Occipital lobe (tissue), 2 donors: Measurements from ENCODE around the gene PHTF2. TPM values are rescaled to one million over a fixed set of nuclear protein-coding genes. Genes with fewer than 3 reads are reported as not detected.
"Not testable (repeated sequence)": the region's sequence is repeated elsewhere in the genome, so short reads cannot be mapped to it uniquely, and the experiment has no call there.

Source experiments
- DNase-seq: peaks from one replicate; lab custom pipeline; 2025; lab: John Stamatoyannopoulos, UW
- total RNA-seq: library from RNA; depleted of rRNA; stranded (reverse); fragments of >200 nt; gene quantifications from one replicate; pipeline ENCODE4 v1.2.3, GENCODE V29; 2014

Gene PHTF2
- total RNA-seq, 1 donor from 2014 or later = 46.0 TPM

DNA sequence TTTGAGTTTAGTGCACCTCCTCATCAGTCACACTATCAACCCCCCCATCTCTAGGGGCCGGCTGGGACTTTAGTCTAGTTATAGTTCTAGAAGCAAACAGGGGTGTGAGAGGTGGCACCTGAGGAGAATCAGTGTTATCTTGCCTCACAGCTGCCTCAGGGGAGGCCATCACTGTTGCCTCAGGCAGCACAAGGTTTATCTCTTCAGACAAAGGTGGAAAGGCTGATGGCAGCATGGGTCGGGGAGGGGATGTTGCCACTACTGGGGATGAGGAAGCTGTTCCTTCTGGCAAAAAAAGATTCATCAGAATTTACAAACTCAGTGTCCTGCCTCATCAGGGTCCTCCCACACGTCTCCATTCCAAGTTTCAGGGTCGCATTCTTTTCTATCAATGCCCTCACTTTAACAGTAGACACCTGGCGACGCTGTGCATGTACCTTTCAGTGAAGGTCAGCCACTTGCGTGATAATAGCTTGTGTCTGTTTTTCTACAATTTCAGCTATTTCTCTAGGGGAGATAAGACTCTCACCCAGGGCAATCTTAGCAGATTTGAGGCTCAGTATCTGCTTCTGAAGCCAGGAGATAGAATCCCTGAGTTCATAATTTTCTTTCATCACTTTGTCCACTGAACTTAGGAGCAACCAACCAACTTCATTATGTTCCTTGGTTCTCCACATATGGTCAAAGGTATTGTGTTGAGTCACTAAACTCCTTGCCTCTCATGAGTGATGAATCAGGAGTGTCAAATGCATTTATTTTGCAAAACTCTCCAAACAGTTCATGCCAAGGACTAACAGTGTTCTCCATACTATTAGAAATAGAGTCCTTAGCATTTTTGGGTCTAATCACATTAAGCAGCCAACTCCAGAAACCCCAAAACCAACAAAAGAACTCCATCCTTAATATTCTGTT, 75.1 kb downstream of the PHTF2 start:
- not testable (repeated sequence) for DNase-seq

DNA sequence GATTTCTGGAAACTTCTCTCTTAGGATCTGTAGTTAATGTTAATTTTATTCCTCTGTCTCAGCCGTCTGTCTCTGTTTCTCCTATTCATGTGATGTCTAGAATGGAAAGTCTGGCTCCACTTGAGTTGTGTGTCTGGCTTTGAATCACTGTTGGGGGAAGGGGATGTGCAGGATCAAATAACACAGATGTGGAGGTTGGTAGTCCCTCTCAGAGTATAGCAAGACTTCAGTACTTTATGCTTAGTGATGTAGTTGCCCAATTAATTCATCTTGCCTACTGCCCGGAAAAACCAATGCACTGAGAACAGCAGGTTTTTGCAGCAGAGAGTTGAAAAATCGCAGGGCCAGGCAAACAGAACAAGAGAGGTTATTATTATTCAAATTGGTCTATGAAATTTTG, 79.2 kb downstream of the PHTF2 start:
- no peak for DNase-seq

DNA sequence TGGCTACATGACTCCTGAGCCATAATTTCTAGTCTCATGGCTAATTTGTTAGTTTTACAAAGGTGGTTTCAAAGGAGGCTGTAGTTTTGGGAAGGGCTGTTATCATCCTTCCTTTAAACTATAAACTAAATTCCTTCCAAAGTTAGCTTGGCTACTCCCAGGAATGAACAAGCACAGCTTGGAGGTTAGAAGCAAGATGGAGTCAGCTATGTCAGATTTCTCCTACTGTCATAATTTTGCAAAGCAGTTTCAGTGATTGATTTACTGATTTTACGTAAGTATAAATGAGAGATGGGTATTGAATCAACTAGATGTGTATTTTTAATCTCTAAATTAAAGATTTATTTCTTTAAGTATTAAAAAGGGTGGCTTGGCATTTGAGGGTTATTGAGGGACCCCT, 79.9 kb downstream of the PHTF2 start:
- DNase-seq = no peak

DNA sequence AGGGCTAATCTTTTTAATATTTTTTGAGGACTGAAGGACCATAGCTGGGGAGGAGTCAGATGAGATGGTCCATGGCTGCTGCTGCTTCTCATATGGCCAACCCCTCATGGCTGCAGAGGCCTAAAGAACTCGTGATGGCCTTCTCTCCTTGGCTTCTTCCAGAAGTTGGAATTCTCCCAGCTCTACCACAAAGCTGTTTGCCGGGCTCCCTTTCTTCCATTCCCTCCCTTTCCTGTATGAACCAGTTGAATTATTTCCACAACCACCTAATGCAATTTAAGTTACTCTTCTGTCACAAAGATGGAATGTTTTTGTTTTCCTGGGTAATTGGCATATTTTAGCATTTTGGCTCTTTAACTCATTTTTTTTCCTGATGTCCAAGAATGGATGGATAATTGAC, 80.7 kb downstream of the PHTF2 start:
- DNase-seq = no peak

DNA sequence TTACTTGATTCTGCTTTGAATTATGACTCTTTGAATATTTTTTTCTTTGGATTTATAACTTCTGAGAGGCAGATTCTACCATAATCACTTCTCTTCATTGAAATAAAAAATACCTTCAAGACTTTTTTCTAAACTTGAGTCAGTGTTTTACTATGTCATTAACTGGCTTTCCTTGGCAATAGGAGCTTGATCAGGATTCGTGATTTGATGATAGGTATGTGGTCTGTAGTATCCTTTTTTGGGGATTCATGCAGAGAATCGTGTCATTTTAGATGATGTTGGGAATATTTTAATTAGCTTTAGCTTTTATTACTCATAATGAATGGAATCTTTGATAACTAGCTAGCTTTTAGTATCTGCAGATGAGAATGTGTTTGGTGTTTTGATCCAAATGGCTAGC, 83.3 kb downstream of the PHTF2 start:
- DNase-seq = no peak

DNA sequence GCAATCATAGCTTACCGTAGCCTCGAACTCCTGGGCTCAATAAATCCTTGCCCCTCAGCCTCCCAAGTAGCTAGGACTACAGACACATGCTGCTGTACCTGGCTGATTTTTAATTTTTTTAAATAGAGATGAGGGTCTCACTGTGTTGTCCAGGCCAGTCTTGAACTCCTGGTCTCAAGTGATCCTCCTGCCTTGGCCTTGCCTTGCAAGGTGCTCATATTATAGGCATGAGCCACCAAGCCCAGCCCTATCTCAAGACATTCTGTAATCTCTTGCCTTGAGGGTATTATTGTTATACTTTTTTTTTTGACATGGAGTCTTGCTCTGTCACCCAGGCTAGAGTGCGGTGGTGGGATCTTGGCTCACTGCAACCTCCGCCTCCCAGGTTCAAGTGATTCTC, 86.6 kb downstream of the PHTF2 start:
- no peak for DNase-seq

DNA sequence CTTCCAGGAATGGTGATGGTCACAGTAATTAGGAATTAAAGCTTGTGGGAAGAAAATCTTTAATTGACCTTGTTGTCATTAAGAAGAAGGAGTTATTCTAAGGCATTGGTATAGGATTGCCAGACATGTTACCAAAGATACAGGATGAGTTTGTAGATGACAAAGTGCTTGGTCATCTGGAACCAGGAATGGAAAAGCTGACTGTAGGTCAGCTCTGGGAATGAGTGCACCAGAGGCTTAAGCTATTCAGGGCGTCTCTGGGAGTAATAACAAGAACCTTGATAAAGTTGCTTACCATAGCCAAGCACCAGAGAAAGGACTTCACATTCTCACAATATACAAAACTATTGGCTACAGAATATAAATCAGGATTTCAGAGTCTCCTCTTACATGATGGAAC, 89.0 kb downstream of the PHTF2 start:
- DNase-seq = no peak

DNA sequence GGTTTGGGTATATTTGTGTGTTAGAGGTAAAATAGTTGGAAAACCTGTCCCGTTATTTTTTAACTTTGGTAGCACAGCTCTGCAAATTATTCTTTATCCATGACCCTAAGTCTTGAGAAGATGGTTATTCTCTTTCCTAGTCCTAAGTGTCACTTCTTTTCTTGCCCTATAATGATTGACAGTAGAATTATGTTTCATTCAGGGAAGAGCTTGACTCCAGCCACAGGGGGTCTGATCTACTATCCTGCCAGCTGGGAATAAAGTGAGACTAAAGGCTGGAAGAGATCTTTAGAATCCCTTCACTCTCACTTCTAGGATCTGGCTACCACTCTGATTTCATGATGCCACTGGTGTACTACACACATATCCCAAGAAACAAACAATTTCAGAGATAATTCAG, 90.4 kb downstream of the PHTF2 start:
- DNase-seq = no peak

DNA sequence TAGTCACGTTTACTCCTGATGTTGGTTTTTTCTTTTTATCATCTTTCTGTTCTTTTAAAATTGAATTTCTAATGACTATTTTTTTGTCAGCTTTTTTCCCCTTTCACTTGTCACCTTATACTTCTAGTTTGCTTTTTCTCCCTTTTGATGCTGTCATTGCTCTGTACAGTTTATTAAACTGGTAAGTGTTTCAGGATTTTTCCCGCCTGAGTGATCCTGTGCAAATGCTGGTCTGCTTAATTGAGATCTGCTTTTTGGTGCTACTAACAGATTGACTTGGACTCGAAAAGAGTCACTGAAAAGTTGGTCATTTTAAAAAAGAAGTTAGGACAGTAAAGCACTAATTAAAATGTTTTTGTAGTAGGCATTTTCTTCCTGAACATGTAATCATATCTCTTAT, 95.2 kb downstream of the PHTF2 start:
- DNase-seq = no peak

DNA sequence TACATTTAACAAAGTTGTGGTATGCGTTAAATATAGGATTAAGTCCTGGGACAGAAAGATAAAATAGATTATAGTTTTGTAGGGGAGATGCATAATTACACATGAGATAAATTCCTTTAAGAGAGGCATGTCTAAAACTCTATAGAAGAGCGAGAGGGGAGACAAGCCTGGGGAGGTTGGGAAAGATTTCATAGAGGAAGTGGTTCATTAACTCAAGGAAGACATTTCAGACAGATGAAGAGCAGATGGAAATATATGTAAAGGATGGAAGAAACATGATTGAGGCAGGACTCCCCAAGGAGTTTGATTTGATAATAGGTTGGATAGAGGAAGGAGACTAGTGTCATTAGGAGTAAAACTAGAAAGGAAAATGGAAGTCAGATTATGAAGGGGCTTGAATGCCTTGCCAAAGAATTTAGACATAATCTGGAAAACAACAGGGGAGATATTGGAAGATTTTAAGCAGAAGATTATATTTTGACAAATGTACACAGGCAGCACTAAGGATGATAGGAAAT, 96.1 kb downstream of the PHTF2 start:
- DNase-seq = no peak

DNA sequence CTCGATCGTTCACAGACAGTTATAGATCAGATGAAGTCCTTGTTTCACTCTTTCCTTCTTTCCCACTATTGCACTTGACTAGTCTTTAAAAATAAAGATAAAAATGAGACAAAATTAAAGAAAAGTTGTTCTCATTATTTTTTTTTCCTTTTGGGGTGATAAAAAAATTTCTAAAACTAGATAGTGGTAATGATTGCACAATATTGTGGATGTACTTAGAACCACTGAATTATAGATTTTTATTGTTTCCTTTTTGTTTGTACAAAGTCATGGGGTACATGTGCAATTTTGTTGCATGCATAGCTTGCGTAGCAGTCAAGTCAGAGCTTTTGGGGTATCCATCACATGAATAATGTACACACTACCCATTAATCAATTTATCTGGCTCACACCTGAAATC, 97.3 kb downstream of the PHTF2 start:
- no peak for DNase-seq

DNA sequence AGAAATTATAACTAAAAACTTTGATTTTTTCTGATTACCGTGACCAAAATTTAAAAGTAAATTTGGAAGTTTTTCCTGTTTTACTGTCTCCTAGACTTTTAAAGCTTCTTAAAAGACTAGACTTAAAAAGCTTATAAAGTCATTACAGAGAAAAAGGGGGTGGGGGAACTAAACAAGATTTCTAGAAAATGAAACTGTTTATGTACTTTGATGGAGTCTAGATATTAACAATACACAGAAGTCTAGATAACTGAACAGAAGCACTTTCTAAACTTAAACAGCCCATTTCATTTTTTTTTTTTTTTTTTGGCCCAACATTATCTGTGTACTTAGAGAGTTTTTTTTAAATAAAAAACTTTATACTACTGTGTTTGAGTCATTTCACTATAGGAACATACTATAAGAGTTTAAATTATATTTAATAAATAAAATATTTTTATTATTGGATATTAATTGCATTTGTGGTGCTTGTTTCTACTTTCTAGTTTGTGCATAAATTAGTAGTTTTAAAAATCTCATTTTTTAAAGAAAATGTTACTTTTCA, 98.5 kb downstream of the PHTF2 start:
- no peak for DNase-seq

DNA sequence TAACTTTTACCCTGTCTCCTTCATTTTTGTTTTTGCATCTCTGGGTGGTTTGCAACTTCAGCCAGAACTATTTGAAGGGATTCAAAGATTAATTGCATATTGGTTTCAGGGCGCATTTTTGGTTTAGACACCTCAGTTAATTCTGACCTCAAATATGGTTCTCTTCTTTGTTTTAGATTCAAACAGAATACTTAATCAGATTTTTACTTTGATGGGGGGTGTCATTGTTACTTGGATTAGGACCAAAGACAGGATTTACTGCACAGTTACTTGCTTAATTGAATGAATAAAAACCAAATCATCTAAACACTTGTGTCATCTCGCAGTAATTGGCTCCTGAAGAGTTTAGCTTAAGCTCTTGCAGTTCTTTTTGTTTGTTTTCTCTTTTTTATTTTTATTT, 100.9 kb downstream of the PHTF2 start:
- DNase-seq = no peak

DNA sequence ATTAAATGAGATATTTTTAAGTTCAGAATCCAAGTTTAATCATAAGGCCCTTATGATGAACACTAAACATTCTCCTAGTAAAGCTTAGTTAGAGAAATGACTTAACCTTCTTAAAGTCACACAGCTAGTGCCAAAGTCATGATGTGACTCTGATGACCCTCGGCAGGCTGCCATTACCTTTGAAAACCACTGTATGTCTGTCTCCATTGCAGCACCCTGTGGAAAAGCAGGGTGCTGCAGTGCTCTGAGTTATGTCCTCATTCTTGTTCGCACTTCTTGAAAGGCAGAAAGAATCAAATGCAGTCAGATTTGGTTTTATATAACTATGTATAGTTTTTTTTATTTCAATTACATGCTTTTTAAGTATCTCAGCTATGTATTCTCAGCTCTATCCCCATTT, 105.0 kb downstream of the PHTF2 start:
- DNase-seq = no peak

DNA sequence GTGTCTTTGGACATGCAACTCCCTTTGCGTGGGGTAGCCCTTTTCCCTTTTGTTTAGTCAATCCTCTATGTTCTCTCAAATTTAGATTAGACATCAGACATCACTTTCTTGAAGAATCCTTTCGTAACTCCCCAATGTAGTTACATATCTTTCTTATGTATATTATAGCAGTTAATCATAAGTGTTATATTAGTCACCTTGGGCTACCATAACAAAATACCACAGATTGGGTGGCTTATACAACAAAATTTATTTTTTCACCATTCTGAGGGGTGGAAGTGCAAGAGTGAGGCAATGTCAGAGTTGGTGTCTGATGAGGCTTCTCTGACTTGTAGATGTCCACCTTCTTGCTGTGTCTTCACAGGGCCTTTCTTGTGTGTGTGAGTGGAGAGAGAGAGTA, 105.7 kb downstream of the PHTF2 start:
- no peak for DNase-seq

DNA sequence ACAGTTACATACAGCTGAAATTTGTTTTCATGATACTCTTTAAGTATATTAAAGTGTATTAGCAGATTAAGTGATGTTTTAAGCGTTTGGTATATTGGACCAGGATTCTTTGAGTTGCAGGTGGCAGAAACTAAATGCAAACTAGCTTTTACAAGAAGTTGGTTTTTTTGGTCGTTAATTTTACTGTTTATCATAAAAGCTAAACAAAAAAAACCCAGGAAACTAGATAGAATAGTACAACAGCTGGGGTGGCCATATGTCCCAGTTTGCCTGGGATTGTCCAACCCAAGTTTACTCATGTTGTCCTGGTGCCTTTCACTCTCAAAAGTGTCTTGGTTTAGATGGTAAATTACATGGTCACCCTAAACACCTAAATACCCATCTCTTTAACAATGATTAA, 108.7 kb downstream of the PHTF2 start:
- DNase-seq = no peak

DNA sequence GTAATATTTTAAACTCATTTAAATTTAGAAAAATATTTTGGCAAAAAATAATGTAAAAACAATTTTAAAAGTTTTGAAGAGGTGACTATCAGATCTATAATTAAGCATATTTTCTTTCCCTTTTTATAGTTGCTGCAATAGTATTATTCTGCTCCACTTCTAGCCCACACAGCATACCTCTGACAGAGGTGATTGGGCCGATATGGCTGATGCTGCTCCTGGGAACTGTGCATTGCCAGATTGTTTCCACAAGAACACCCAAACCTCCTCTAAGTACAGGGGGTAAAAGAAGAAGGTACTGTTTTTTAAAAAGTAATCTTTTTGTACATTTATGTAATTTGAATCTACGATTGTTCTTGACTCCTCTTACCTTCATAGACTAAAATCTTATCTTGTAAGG, 110.1 kb downstream of the PHTF2 start:
- DNase-seq = no peak

DNA sequence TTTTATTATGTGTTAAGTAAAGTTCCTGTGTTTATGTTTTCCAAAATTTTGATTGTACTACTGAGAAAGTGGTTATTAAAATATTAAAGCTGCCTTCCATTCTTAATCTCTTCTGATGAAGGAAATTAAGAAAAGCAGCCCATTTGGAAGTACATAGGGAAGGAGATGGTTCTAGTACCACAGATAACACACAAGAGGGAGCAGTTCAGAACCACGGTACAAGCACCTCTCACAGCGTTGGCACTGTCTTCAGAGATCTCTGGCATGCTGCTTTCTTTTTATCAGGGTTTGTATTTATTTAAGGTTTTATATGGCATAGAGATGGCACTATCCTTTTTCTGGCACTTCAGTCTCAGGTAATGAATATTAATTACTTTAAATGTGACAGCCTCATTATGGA, 111.6 kb downstream of the PHTF2 start:
- no peak for DNase-seq

DNA sequence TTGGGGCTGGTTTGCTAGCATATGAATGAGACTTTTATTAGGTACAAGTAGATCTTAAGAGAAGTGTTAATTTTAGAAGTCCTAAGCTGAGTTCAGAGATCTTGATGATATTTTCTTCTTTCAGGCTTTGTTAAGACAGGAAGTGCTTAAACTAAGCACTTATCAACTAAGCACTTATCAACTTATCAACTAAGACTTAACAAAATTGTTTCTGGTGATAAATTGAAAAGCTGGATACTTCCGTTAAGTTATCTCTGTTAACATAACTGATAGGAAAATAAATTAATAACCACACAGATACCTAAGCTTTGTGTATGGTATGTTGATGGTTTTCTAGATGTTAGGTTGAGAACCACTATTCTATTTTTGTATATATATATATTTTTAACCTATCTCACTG, 113.7 kb downstream of the PHTF2 start:
- no peak for DNase-seq

DNA sequence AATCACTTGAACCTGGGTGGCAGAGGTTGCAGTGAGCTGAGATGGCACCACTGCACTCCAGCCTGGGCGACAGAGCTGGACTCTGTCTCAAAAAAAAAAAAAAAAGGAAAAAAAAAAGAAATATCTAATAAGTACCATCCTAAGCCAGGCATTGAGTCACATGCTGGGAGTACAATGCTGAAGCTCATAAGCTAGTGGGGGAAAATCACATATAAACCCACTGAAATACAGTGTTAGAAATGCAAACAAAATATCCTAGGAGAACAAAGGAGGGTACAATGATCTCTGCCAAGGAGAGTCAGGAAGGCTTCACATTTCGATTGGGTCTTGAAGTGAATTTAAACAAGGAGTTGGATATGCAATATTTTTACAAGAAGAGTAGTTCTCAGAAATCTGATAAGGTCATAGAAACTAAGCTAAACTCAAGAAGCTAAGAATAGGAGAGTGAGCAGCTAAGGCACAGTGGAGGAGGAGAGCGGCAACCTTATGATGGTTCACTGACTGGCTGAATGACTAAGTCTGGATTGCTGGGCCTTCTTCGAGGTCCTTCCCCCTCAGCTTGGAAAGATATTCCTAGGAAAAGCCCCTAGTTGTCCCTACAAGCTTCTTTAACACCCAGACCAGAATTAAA, 115.5 kb downstream of the PHTF2 start:
- DNase-seq = no peak

DNA sequence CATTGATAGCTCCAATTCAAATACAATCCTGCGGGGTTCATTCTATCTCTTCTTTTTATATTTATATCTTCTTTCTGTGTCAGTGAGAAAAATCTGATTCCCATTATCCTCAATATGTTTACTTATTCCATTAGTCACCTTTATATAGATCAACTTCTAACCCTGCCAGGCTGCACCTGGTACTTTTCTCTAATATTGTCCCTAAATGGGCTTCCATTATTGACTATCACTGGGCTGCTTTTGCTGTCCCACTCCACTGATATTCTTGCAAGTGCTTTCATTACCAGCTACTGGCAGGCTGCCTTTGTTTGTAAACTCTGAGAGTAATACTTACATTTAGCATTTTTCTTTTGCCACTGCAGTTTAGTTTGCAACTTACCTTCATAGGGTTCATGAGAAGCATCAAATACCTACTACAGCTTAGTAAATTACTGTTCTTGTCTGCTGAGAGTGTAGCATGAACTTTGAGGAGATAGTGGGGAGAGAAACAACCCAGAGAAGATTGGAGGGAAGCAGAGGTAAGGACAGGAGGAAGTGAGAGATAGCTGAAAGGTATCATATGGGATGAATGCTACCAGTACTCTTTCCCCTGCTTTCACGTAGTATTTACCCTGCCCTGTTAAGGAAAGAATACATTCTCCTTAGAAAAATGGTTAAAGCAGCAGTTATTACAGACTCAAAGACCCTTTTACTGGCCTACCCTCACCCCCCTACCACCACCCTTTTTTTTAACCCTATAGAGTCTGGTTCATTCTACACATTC, 119.1 kb downstream of the PHTF2 start:
- DNase-seq = no peak

DNA sequence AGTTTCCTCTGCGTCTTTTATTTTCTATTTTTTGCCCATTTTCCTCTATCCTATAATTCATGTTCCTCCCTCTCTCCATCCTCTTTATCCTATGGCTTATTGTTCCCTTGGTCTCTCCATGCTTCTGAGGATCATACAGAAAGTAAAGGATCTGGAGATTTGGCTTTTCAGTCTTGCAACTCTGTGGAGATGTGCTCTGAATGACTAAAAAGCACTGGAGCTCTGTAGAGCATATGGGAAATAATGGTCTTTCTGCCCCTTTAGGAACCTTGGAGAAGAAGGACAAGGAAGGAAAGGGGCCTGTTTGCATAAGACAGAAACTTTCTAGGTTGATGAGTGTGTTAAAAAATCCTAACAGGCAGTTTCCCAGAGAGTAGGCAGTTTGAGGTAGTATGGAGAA, 120.1 kb downstream of the PHTF2 start:
- DNase-seq = no peak
